ENCODE data around the gene CTBP1.

Gene CTBP1

DNA sequence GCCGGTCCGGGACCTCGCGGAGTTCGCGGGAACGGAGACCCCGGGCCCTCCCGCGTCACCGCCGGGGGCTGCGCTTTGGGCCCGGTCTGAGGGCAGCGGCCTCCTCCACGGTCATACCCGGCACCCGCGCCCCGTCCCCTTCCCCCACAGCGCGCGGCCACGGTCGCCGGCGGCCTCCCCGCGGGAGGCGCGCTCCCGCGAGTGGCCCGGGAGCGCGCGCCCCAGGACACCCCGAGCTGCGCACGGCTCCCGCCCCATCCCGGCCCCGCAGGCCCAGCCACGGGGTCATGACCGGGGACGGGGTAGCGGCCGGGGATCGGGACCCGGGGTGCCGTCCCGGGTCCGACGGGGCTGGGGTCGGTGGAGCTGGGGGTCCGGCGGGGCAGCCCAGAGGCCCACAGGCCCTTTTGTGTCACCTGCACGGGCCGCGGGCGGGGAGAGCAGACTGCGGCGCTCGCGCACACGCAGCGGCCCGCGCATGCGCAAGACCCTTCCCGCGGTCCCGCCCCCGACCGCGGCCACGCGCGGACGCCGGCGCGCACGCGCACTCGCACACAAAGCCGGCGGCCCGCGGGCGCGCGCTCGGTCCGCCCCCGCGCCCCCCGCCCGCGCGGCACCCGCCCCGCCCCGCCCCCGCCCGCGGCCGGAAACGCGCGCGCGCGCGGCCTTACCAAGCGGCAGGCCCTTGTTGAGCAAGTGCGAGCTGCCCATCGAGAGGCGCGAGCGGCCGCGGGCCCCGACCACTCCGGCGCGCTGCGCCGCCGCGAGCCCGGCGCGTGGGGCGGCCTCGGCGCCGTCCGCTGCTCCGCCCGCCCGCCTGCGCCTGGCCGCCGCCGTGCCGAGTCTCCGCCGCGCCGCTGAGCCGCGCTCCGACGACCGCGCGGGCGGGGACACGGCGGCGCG is at the start of gene CTBP1:
CTBP1 (minus strand) TSS at position 886 of the 903 bp plus-strand sequence. CDS start 7,799 bp downstream, outside the sequence.
- in situ Hi-C loops (cut with MboI; ENCODE audit: low pct_unique_long_range_greater_than_20kb, low sequenced_read_pairs, unreplicated experiment): no loop called here
- TF ChIP-seq, protein P1, sequence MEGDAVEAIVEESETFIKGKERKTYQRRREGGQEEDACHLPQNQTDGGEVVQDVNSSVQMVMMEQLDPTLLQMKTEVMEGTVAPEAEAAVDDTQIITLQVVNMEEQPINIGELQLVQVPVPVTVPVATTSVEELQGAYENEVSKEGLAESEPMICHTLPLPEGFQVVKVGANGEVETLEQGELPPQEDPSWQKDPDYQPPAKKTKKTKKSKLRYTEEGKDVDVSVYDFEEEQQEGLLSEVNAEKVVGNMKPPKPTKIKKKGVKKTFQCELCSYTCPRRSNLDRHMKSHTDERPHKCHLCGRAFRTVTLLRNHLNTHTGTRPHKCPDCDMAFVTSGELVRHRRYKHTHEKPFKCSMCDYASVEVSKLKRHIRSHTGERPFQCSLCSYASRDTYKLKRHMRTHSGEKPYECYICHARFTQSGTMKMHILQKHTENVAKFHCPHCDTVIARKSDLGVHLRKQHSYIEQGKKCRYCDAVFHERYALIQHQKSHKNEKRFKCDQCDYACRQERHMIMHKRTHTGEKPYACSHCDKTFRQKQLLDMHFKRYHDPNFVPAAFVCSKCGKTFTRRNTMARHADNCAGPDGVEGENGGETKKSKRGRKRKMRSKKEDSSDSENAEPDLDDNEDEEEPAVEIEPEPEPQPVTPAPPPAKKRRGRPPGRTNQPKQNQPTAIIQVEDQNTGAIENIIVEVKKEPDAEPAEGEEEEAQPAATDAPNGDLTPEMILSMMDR (IDR thresholded peaks at IDR 0.05; ENCODE audit: extremely low read depth, insufficient read depth, missing control alignments): no peak
- peak; percentile 100 for DNase-seq (ENCODE audit: low spot score)

DNA sequence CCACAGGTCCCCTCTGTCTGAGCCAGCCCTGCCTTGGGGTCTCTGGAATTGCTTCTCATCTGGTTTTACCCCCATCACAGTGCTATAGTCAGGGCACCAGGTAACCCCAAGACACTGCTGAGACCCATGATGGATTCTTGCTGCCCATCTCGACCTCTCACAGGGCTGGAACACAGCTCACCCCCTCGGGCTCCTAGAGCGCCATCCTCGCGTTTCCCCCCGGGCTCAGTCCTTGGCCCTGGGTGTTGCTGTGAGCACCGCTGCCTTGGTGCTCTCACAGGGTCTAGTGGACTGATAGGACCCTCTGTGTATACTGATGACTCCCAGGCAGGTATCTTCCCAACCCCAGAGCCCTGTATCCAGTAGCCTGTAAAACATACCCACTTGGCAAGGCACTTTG is 49.5 kb upstream of the CTBP1 start:
- no peak for DNase-seq (ENCODE audit: low spot score)
- TF ChIP-seq, protein P1 (IDR thresholded peaks at IDR 0.05; ENCODE audit: extremely low read depth, insufficient read depth, missing control alignments): no peak
- in situ Hi-C loops (cut with MboI; ENCODE audit: low pct_unique_long_range_greater_than_20kb, low sequenced_read_pairs, unreplicated experiment): no loop called here

DNA sequence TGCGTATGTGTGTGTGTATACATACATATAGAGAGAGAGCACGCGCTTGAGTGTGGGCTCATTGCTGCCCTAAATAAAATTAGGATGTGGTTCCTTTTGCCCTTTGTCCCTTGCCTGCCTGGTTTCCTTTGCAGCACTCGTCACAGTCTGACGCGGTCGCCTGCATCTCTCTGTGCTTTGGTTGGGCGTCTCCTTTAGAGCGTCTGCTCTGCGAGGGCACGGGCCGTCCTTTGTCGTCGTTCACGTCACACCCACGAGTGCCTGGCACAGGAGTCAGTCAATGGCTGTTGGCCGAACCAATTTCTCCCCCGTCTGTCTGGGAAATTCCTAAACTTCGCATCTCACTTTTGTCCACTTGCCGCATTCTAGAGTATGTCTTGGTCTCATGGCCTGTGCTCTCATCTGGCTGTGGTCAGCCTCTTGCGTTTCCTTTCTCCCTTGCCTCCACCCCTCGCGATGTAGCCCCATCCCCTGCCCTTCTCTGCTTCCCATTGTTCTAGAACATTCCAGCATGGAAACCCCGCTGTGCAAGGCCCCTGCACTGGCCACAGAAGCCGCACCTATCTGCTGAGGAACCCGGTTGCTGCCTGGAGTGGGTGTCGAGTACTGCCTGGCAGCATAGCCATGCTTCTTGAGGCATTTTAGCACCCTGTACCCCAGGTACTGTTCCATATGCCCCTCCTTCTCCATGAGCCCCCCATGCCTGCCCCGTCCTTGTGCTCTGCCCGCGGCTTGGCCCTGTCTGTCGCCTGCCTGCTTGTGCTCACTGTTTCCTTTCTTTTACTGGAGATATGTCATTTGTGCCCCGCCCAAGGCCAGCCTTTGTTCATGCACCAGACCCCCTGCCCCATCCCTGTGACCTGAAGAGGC is 48.8 kb upstream of the CTBP1 start:
- in situ Hi-C loops (cut with MboI; ENCODE audit: low pct_unique_long_range_greater_than_20kb, low sequenced_read_pairs, unreplicated experiment): no loop called here
- TF ChIP-seq, protein P1 (IDR thresholded peaks at IDR 0.05; ENCODE audit: extremely low read depth, insufficient read depth, missing control alignments): no peak
- DNase-seq (ENCODE audit: low spot score): no peak

DNA sequence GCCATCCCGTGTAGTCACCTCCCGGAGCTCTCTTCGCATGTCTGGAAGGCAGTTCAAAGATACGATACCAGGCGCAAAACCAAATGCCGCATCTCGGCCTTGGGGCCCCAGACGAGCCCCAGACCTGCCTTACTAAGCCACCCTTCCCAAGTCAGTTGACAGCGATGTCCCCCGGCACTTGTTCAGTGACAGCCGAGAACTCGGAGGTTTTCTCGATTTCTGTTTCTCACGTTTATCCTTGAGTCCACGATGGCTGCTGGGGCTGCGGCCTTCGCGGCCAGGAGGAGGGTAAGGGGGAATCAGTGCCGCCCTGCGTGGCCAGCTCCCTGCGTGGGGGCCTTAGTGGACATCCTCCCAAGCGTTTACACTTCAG is 48.1 kb upstream of the CTBP1 start:
- DNase-seq (ENCODE audit: low spot score): no peak
- in situ Hi-C loops (cut with MboI; ENCODE audit: low pct_unique_long_range_greater_than_20kb, low sequenced_read_pairs, unreplicated experiment): no loop called here
- TF ChIP-seq, protein P1 (IDR thresholded peaks at IDR 0.05; ENCODE audit: extremely low read depth, insufficient read depth, missing control alignments): no peak

DNA sequence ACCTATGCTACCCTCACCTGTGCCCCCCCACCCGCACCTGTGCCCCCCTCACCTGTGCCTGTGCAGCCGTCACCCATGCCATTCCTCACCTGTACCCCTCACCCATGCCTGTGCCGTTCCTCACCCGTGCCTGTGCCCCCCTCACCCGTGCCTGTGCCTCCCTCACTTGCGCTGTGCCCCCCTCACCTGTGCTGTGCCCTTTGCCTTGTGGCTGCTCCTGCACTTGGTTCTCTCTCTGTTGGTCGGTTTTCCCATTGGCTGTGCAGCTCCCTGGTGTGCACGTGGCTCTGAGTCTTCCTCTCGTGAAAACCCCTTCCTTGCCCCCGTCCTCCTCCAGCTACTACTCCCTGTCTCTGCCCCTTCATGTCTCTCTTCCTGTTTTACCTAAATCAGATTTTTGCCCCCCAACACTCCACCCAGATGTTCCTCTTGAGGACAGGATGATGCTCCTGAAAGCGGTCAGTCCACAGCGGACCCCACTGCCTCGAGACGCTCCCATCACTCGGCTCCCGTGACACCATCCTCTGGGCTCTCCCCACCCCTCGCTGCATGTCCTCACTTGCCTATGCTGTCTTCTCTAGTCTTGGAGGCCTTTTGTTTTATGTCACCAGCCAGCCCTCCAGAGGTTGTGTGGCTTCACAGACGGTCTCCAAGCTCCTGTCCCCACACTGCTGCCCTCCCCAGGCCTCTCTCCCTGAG is 47.5 kb upstream of the CTBP1 start:
- TF ChIP-seq, protein P1 (IDR thresholded peaks at IDR 0.05; ENCODE audit: extremely low read depth, insufficient read depth, missing control alignments): no peak
- peak; percentile 22 for DNase-seq (ENCODE audit: low spot score)
- in situ Hi-C loops (cut with MboI; ENCODE audit: low pct_unique_long_range_greater_than_20kb, low sequenced_read_pairs, unreplicated experiment): no loop called here
